Progenitor cell of endocrine pancreas (in vitro differentiated cells): ENCODE measurements around the gene TNK2. TPM values are rescaled to one million over a fixed set of nuclear protein-coding genes. Genes with fewer than 3 reads are reported as not detected.
"Not testable (repeated sequence)": the region's sequence is repeated elsewhere in the genome, so short reads cannot be mapped to it uniquely, and the experiment has no call there.

Experiments used
- DNase-seq: peaks from one replicate; pipeline ENCODE4 v3.0.0; 2021; ENCODE audit warnings: low spot score; ENCODE audit not compliant: unreplicated experiment
- H3K27ac Mint-ChIP-seq: 2 replicates; pipeline ENCODE4 v1.8.0; 2021; ENCODE audit warnings: mild to moderate bottlenecking, moderate library complexity, mixed read lengths
- H3K27me3 Mint-ChIP-seq: 2 replicates; pipeline ENCODE4 v1.8.0; 2021; ENCODE audit warnings: mixed read lengths
- H3K36me3 Mint-ChIP-seq: 2 replicates; pipeline ENCODE4 v1.8.0; 2022; ENCODE audit warnings: mixed read lengths; ENCODE audit not compliant: insufficient read depth
- H3K4me1 Mint-ChIP-seq: 2 replicates; pipeline ENCODE4 v1.8.0; 2021; ENCODE audit warnings: low read depth, mixed read lengths
- H3K4me3 Mint-ChIP-seq: 2 replicates; pipeline ENCODE4 v1.8.0; 2021; ENCODE audit warnings: low read depth, mild to moderate bottlenecking, moderate library complexity, mixed read lengths
- H3K9me3 Mint-ChIP-seq: 2 replicates; pipeline ENCODE4 v1.8.0; 2021; ENCODE audit warnings: low read depth, mixed read lengths
- total RNA-seq: library from RNA; stranded (reverse); gene quantifications from 2 replicates; pipeline ENCODE4 v1.2.1, GENCODE V29; 2021
- TF ChIP-seq, protein P1 (sequence below): fragments of 200-600 bp; sonication (generic); IDR thresholded peaks from one replicate; pipeline ENCODE4 v1.5.0; 2021; ENCODE audit warnings: antibody characterized with exemption, mild to moderate bottlenecking; ENCODE audit not compliant: unreplicated experiment

Gene TNK2
- total RNA-seq, 1 donor from 2014 or later = 73.6 TPM

DNA sequence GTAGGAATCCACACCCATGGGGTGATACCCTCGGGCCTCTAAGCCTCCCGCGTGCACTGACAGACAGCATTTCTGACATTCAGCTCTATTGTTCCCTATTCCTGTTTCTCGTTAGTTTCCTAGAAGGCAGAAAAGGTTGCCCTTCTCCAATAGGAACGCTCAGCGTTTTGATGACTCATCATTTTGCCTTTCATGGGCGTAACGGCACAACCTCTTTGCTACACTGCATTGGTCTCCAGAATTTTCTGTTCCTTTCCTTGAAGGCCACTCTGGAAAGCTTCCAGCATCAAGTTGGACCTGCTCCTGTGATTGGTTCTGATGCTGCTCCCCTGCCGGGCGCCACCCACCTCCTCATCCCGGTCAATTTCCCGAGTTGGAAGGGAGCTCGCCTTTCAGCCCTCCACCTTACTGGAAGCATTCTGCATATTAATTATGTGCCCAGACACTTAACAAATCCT, 13.0 kb upstream of the TNK2 start:
- no peaks in the 10 kb centered on the region for H3K9me3 Mint-ChIP-seq
- no peaks in the 10 kb centered on the region for H3K36me3 Mint-ChIP-seq
- no peaks in the 10 kb centered on the region for H3K4me1 Mint-ChIP-seq
- no peak overlapping the region for H3K4me3 Mint-ChIP-seq
- no peak for DNase-seq
- peaks cover 22% of the 10 kb centered on the region for H3K27me3 Mint-ChIP-seq
- TF ChIP-seq, protein P1, sequence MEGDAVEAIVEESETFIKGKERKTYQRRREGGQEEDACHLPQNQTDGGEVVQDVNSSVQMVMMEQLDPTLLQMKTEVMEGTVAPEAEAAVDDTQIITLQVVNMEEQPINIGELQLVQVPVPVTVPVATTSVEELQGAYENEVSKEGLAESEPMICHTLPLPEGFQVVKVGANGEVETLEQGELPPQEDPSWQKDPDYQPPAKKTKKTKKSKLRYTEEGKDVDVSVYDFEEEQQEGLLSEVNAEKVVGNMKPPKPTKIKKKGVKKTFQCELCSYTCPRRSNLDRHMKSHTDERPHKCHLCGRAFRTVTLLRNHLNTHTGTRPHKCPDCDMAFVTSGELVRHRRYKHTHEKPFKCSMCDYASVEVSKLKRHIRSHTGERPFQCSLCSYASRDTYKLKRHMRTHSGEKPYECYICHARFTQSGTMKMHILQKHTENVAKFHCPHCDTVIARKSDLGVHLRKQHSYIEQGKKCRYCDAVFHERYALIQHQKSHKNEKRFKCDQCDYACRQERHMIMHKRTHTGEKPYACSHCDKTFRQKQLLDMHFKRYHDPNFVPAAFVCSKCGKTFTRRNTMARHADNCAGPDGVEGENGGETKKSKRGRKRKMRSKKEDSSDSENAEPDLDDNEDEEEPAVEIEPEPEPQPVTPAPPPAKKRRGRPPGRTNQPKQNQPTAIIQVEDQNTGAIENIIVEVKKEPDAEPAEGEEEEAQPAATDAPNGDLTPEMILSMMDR = no peak
- no peak overlapping the region for H3K27ac Mint-ChIP-seq

DNA sequence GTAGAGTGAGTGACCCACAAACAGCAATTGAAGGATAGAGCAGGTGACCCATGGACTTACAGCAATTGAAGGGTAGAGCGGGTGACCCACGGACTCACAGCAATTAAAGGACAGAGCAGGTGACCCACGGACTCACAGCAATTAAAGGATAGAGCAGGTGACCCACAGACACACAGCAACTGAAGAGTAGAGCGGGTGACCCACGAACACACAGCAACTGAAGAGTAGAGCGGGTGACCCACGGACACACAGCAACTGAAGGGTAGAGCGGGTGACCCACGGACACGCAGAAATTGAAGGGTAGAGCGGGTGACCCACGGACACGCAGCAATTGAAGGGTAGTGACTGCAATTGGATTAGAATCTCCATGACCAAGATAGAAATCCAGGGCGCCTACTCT, 9.8 kb upstream of the TNK2 start:
- H3K27ac Mint-ChIP-seq = no peak overlapping the region
- no peak overlapping the region for H3K4me3 Mint-ChIP-seq
- H3K9me3 Mint-ChIP-seq = no peaks in the 10 kb centered on the region
- peaks cover 26% of the 10 kb centered on the region for H3K27me3 Mint-ChIP-seq
- H3K36me3 Mint-ChIP-seq = no peaks in the 10 kb centered on the region
- peaks cover 3% of the 10 kb centered on the region for H3K4me1 Mint-ChIP-seq
- DNase-seq = no peak
- TF ChIP-seq, protein P1 = no peak

DNA sequence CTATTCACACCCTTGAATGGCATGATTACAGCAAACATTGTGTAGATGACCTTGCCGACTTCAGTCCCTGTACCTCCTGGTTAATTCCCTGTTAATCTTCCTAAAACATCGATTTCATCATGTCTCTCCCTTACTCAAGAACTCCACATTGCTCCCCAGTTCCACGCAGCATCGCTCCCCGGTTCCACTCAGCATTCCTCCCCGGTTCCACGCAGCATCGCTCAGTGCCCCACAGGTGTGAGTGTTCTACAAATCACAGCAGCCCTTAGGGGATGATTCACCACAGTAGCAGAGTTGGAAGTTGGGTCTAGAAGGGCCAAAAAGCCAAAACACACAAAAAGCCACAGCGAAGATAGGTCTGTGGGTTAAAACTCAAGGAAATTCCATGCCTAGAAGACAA, 8.6 kb upstream of the TNK2 start:
- H3K4me1 Mint-ChIP-seq = peaks cover 3% of the 10 kb centered on the region
- TF ChIP-seq, protein P1 = no peak
- no peak overlapping the region for H3K27ac Mint-ChIP-seq
- no peaks in the 10 kb centered on the region for H3K36me3 Mint-ChIP-seq
- H3K4me3 Mint-ChIP-seq = no peak overlapping the region
- no peaks in the 10 kb centered on the region for H3K9me3 Mint-ChIP-seq
- H3K27me3 Mint-ChIP-seq = peaks cover 26% of the 10 kb centered on the region
- no peak for DNase-seq

DNA sequence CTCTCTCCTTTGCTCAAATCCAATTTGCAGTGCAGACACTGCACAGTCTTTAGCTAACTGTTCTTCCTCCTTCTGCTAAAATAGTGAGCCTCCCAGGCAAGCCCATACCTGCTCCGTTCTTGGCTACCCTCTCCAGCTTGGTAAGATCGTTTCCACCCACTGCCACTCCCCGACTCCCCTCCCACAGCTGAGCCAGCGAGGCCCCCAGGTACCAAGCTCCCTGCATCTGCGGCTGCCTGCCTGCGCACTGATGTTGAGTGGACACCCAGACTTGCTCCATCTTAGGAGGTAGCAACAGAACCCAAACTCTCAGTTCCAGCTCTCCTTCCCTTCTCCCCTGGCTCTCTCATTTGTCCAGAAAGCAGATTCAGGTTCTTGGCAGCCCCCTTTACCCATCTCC, 7.9 kb upstream of the TNK2 start:
- Mint-ChIP-seq H3K4me1 (peaks cover 6% of the 10 kb centered on the region), H3K27me3 (peaks cover 22% of the 10 kb centered on the region), H3K27ac (no peak overlapping the region), H3K4me3 (no peak overlapping the region), H3K36me3 (no peaks in the 10 kb centered on the region), H3K9me3 (no peaks in the 10 kb centered on the region)
- TF ChIP-seq, protein P1 = no peak
- DNase-seq = no peak

DNA sequence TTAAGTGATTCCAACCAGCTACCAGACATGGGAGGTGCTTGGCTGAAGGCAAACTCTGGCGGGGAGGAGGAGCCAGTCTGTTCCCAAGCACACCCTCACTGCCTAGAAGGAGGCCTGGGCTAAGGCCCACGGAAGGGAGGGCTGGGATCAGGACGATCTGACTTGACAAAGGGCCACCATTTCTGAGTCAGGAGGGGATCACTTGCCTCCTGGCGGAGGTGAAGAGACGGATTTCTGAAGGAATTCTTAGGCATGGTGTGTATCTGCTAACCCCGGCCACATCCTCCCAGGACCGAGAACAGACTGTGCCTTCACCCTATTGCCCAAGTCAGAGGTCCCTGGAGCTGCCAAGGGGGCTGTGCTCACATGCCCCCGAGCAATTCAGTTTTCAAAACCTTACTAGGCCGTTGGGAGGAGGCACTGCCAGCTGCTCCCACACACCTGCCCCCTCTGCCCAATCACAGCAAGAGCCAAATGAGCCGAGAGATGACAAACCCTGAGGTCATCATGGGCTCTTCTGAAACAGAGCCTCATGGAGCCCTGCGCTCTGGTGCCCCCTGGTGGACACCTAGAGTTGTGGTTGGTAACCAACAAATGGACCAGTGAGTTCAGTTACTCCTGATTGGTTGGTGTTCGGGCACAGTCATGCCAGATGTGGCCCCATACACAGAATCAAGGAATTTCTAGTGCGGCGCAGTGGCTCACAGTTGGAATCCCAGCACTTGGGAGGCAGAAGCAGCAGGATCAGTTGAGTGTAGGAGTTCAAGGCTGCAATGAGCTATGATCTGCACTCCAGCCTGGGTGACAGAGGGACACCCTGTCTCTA, 6.5 kb upstream of the TNK2 start:
- Mint-ChIP-seq H3K27me3 (peaks cover 18% of the 10 kb centered on the region), H3K4me3 (no peak overlapping the region), H3K9me3 (no peaks in the 10 kb centered on the region), H3K27ac (peak overlapping the region; percentile 79), H3K36me3 (no peaks in the 10 kb centered on the region), H3K4me1 (peaks cover 10% of the 10 kb centered on the region)
- peak; percentile 86 for DNase-seq
- TF ChIP-seq, protein P1 = peak; percentile 97

DNA sequence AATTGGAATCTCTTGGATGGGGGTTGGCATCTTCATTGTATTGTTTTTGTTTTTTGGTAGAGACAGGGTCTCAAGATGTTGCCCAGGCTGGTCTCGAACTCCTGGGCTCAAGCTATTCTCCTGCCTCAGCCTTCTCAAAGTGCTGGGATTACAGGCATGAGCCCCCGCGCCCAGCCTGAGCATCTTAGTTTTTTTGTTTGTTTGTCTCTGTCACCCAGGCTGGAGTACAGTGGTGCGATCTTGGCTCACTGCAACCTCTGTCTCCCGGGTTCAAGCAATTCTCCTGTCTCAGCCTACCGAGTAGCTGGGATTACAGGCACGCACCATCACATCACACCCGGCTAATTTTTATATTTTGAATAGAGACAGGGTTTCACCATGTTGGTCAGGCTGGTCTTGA, 5.8 kb upstream of the TNK2 start:
- H3K9me3 Mint-ChIP-seq, H3K27ac Mint-ChIP-seq, H3K4me1 Mint-ChIP-seq, H3K36me3 Mint-ChIP-seq, DNase-seq, H3K4me3 Mint-ChIP-seq: not testable (repeated sequence)
- peaks cover 18% of the 10 kb centered on the region for H3K27me3 Mint-ChIP-seq
